Heart right ventricle (tissue), 16 donors: Measurements from ENCODE around the gene FAM83C. TPM values are rescaled to one million over a fixed set of nuclear protein-coding genes. Genes with fewer than 3 reads are reported as not detected.
A peak's percentile ranks its signal among the peaks of the same experiment; 100 is the strongest.

Source experiments
- ATAC-seq, 8 donors: fragments of 200-7000 bp; cut with Tn5 transposase; one replicate each; pipeline ENCODE4 v1.9.1; 2020; ENCODE audit warnings: mild to moderate bottlenecking in 8 of 8, moderate library complexity in 8 of 8, moderate number of reproducible peaks in 1 of 8
- DNase-seq, 2 donors: peaks; one replicate each; pipeline ENCODE4 v3.0.0-alpha.2; 2020
- H3K27ac ChIP-seq, 10 donors: fragments of 200-600 bp; sonication (generic) in 2 of 10; one replicate each; pipeline versions ENCODE4 v1.5.0 to v1.8.0; 2020 to 2022; ENCODE audit warnings: mild to moderate bottlenecking in 3 of 10
- H3K27me3 ChIP-seq, 7 donors: fragments of 200-600 bp; one replicate each; pipeline ENCODE4 v1.8.0; 2021 to 2022; ENCODE audit warnings: mild to moderate bottlenecking in 2 of 7
- H3K36me3 ChIP-seq, 9 donors: fragments of 200-600 bp; sonication (generic) in 1 of 9; one replicate each; pipeline versions ENCODE4 v1.5.0 to v1.8.0; 2020 to 2022; ENCODE audit warnings: mild to moderate bottlenecking in 2 of 9
- H3K4me1 ChIP-seq, 9 donors: fragments of 200-600 bp; sonication (generic) in 1 of 9; one replicate each; pipeline versions ENCODE4 v1.5.0 to v1.8.0; 2020 to 2022; ENCODE audit warnings: mild to moderate bottlenecking in 4 of 9
- H3K4me3 ChIP-seq, 10 donors: fragments of 200-600 bp; sonication (generic) in 2 of 10; one replicate each; pipeline versions ENCODE4 v1.5.0 to v1.8.0; 2020 to 2022; ENCODE audit warnings: mild to moderate bottlenecking in 7 of 10, moderate library complexity in 2 of 10
- H3K9me3 ChIP-seq, 11 donors: fragments of 200-600 bp in 10 of 11; sonication (generic) in 2 of 11; one replicate each; pipeline versions ENCODE4 v1.5.0 to v1.8.0; 2013 to 2022; ENCODE audit warnings: mild to moderate bottlenecking in 2 of 11, control low read depth in 1 of 11, moderate library complexity in 1 of 11
- CTCF ChIP-seq, 9 donors: fragments of 200-600 bp; sonication (generic) in 2 of 9; IDR thresholded peaks; one replicate each; pipeline versions ENCODE4 v1.5.0 to v1.8.0; 2021 to 2022; ENCODE audit warnings: antibody characterized with exemption in 9 of 9, mild to moderate bottlenecking in 5 of 9, moderate library complexity in 1 of 9
- WGBS, 2 donors: extraction: QIAGEN DNeasy Blood & Tissue Kit; methylation state at CpG; one replicate each; pipeline ENCODE4 v1.1.7; 2013; ENCODE audit warnings: inconsistent platforms in 1 of 2; 5-methylcytosine and 5-hydroxymethylcytosine counted together
- intact Hi-C, 10 donors: fragments of 100-400 bp; cut with DNase I; formaldehyde crosslinking; loops; one replicate each; pipeline versions ENCODE4 v1.11.1 to v1.14.2; 2022
- polyA plus RNA-seq, 2 donors: library from polyadenylated mRNA; stranded (reverse); fragments of 200-250 nt; gene quantifications; one replicate each; pipeline ENCODE4 v1.2.3, GENCODE V29; 2013
- total RNA-seq, 10 donors: library from RNA; stranded (reverse); fragmentation: NEBNext Ultra II Directional in 3 of 10; extraction: Animal tissue kit (Norgen Biotek cat#: 25700) in 3 of 10; gene quantifications; one replicate each; pipeline versions ENCODE4 v1.2.1 to v1.2.4, GENCODE V29; 2021 to 2023
- donor health status: Arrhythmogenic right ventricular cardiomyopathy.
- donor health status: ischemic (EF 13 %, LVEDD 7.1; RV severe dilation, severe dysfunction).
- donor health status: healthy with polysubstance abuse.
- donor health status: DM: no; HTN: yes; CAD: no.
- donor health status: DM: no; HTN: no; CAD: no.
- donor health status: ischemic (EF 25% LVEDD 6.9; RV normal size, moderate dysfunction).
- donor health status: ischemic (EF 25% LVEDD 5.7; RV mildly dilated, moderate dysfunction).
- donor health status: healthy.
- donor health status: DM: yes; HTN: yes; CAD: no.
- donor health status: Ischemic cardiomyopathy.
- donor health status: ischemic (EF 35%, LVEDD 5.7; RV mildly dilated, moderate dysfunction).
- donor health status: nonischemic (EF 11% LVEDD 7.7; RV severe dilation, severe dysfunction).
- donor health status: DM: yes; HTN: yes; CAD: no.
- donor health status: PGD.
- donor health status: ischemic (EF 29% LVEDD 5.4; RV normal size, mild dysfunction).
- donor health status: nonischemic (EF 23%, LVEDD 6.1; RV moderate dilation, normal function).

Gene FAM83C
- total and polyA plus RNA-seq, 12 donors = 0.03 TPM; not detected in 11

GRCh38 chr20:35326740-35327073 lies 34.5 kb upstream of the FAM83C start:
- no peaks in the 10 kb centered on the region for H3K9me3 ChIP-seq
- H3K4me1 ChIP-seq = peaks cover 0 to 26% (median 8%) of the 10 kb centered on the region in 9 donors
- TF ChIP-seq CTCF (IDR thresholded peaks at IDR 0.05) = no peak
- no peak overlapping the region for H3K4me3 ChIP-seq
- WGBS, 2 donors = 88 to 89% methylated on average over 3 of the region's 3 CpGs
- H3K27me3 ChIP-seq = no peaks in the 10 kb centered on the region
- ATAC-seq (peak in 1 of 8 donors; percentile 7), DNase-seq (no peak)
- peaks cover 0 to 7% (median 0%) of the 10 kb centered on the region in 9 donors for H3K36me3 ChIP-seq
- H3K27ac ChIP-seq = peak overlapping the region in 1 of 10 donors; percentile 23
- intact Hi-C loops = no loop called here

- Histone ChIP-seq H3K27me3 (no peaks in the 10 kb centered on the region), H3K36me3 (peaks cover 0 to 13% (median 0%) of the 10 kb centered on the region in 9 donors), H3K4me1 (peaks cover 0 to 26% (median 8%) of the 10 kb centered on the region in 9 donors), H3K9me3 (no peaks in the 10 kb centered on the region), H3K4me3 (no peak overlapping the region), H3K27ac (no peak overlapping the region)
- DNase-seq (no peak), ATAC-seq (peak in 3 of 8 donors; percentile 16 to 54 (median 17))
- WGBS, 2 donors = 74% methylated on average over 11 of the region's 11 CpGs
- no peak for TF ChIP-seq CTCF (IDR thresholded peaks at IDR 0.05)
- intact Hi-C loops = no loop called here
These were observed 34.0 kb upstream of the FAM83C start for GRCh38 chr20:35326021-35326739.

- ATAC-seq = no peak
- H3K4me3 ChIP-seq = no peak overlapping the region
- no peak overlapping the region for H3K27ac ChIP-seq
- no peak for DNase-seq
- no peaks in the 10 kb centered on the region for H3K9me3 ChIP-seq
- peaks cover 0 to 17% (median 0%) of the 10 kb centered on the region in 9 donors for H3K36me3 ChIP-seq
- WGBS, 2 donors = 81 to 82% methylated on average over 6 of the region's 6 CpGs
- intact Hi-C loops = no loop called here
- no peak for TF ChIP-seq CTCF (IDR thresholded peaks at IDR 0.05)
- no peaks in the 10 kb centered on the region for H3K27me3 ChIP-seq
- H3K4me1 ChIP-seq = peaks cover 0 to 26% (median 8%) of the 10 kb centered on the region in 9 donors
These were observed 33.2 kb upstream of the FAM83C start for GRCh38 chr20:35325401-35325800.

GRCh38 chr20:35320396-35321126 lies 28.3 kb upstream of the FAM83C start:
- no peak overlapping the region for H3K27ac ChIP-seq

More at GRCh38 chr20:35320396-35321126, 28.3 kb upstream of the FAM83C start:
- H3K9me3 ChIP-seq = no peaks in the 10 kb centered on the region
- no peaks in the 10 kb centered on the region for H3K27me3 ChIP-seq
- H3K4me3 ChIP-seq = no peak overlapping the region
- H3K36me3 ChIP-seq = peaks cover 0 to 26% (median 0%) of the 10 kb centered on the region in 9 donors
- intact Hi-C loops = no loop called here
- 93 to 98% methylated on average over 3 of the region's 3 CpGs for WGBS, 2 donors
- DNase-seq = no peak
- peaks cover 0 to 24% (median 9%) of the 10 kb centered on the region in 9 donors for H3K4me1 ChIP-seq
- no peak for ATAC-seq
- no peak for TF ChIP-seq CTCF (IDR thresholded peaks at IDR 0.05)
